ENCODE data around the gene FCER1A. TPM values are rescaled to one million over a fixed set of nuclear protein-coding genes. Genes with fewer than 3 reads are reported as not detected.

FCER1A gene
- total RNA-seq, 1 experiment from 2014 or later = not detected

DNA sequence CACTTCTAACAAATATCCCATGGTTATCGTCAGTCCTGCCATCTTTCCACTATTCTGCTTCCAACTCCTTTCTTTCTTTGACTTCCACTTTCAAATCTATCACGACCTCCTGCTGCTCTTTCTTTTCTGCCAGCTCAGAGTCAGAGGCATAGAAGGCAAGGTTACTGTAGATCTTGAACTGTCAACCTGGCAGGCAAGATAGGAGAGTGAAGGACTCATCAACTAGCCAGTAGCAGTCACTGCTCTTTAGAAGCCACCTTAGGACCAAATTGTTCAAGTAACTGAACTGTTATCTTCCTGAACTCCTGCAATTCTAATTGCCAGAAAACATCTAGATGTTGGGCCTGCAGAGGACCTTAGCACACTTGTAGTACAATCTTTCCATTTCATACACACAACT, 13.1 kb upstream of the FCER1A start:
- Mint-ChIP-seq H3K27me3 (ENCODE audit: low read depth) (no peaks in the 10 kb centered on the region; the same call in none of the 2 replicates), H3K4me1 (no peaks in the 10 kb centered on the region), H3K27ac (no peak overlapping the region), H3K36me3 (ENCODE audit: insufficient read depth in 1 of 3, low read depth in 3 of 3) (no peaks in the 10 kb centered on the region; a peak in 1 of 7 replicates), H3K4me3 (no peak overlapping the region), H3K9me3 (no peaks in the 10 kb centered on the region; a peak in 1 of 5 replicates)
- Histone ChIP-seq H3K4ac (ENCODE audit: low read depth, low read length) (no peak overlapping the region), H4K5ac (ENCODE audit: insufficient read length, low read depth, low read length) (no peak overlapping the region), H3K14ac (ENCODE audit: insufficient read depth, low read length) (no peak overlapping the region), H3K27me3 (ENCODE audit: insufficient read depth, low read length) (no peaks in the 10 kb centered on the region), H2AFZ (ENCODE audit: low read length) (no peak overlapping the region), H3T11ph (ENCODE audit: low read length) (no peak overlapping the region), H3K18ac (ENCODE audit: insufficient read length, low read depth, low read length) (no peak overlapping the region), H2AK5ac (ENCODE audit: insufficient read length, low read length) (no peak overlapping the region), H3K56ac (ENCODE audit: insufficient read length, low read depth, low read length) (no peak overlapping the region), H3K27ac (ENCODE audit: insufficient read length, low read depth, low read length) (no peak overlapping the region), H2BK20ac (ENCODE audit: low read depth, low read length, poor library complexity, severe bottlenecking) (no peak overlapping the region), H3K79me2 (ENCODE audit: insufficient read depth, low read length) (no peaks in the 10 kb centered on the region), H3K79me1 (ENCODE audit: insufficient read depth, low read depth, low read length, poor library complexity, severe bottlenecking) (no peaks in the 10 kb centered on the region), H4K20me1 (ENCODE audit: control insufficient read depth, insufficient read depth, insufficient read length) (no peaks in the 10 kb centered on the region), H4K8ac (replicated peaks; ENCODE audit: insufficient read length, low read depth, low read length) (no peak overlapping the region), H2BK120ac (ENCODE audit: low read depth, low read length, poor library complexity, severe bottlenecking) (no peak overlapping the region), H4K91ac (ENCODE audit: insufficient read length, low read depth, low read length) (no peak overlapping the region), H3K9me3 (ENCODE audit: control insufficient read depth, low read depth, low read length) (no peaks in the 10 kb centered on the region), H3K4me1 (ENCODE audit: insufficient read depth, low read length) (no peaks in the 10 kb centered on the region), H2BK5ac (ENCODE audit: insufficient read length, low read length) (no peak overlapping the region), H3K23me2 (ENCODE audit: insufficient read length, low read depth, low read length, poor library complexity, severe bottlenecking) (no peaks in the 10 kb centered on the region), H3K4me2 (ENCODE audit: insufficient read depth, insufficient read length, low read length) (no peak overlapping the region), H3K9ac (ENCODE audit: extremely low read depth, insufficient read length, low read length) (no peak overlapping the region), H2BK12ac (ENCODE audit: insufficient read length, low read depth, low read length) (no peak overlapping the region), H3K23ac (ENCODE audit: insufficient read length, low read depth, low read length) (no peak overlapping the region), H2BK15ac (ENCODE audit: low read depth, low read length) (no peak overlapping the region)
- DNase-seq = no peak
- no CpG with 5 or more reads among the region's 2 CpGs for WGBS (ENCODE audit: extremely low coverage, insufficient read length, low lambda C conversion rate)
- TF ChIP-seq, protein P1, sequence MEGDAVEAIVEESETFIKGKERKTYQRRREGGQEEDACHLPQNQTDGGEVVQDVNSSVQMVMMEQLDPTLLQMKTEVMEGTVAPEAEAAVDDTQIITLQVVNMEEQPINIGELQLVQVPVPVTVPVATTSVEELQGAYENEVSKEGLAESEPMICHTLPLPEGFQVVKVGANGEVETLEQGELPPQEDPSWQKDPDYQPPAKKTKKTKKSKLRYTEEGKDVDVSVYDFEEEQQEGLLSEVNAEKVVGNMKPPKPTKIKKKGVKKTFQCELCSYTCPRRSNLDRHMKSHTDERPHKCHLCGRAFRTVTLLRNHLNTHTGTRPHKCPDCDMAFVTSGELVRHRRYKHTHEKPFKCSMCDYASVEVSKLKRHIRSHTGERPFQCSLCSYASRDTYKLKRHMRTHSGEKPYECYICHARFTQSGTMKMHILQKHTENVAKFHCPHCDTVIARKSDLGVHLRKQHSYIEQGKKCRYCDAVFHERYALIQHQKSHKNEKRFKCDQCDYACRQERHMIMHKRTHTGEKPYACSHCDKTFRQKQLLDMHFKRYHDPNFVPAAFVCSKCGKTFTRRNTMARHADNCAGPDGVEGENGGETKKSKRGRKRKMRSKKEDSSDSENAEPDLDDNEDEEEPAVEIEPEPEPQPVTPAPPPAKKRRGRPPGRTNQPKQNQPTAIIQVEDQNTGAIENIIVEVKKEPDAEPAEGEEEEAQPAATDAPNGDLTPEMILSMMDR (conservative IDR thresholded peaks at IDR 0.05) = no peak

All from H9 (cell line).